NCI-H1694 (cell line): ENCODE data around the gene GFRA1.

Experiments
- DNase-seq: peaks from one replicate; lab custom pipeline; 2025; lab: John Stamatoyannopoulos, UW

GFRA1 gene

GRCh38 chr10:116126239-116126638 lies 146.8 kb downstream of the GFRA1 start:
- no peak for DNase-seq

- no peak for DNase-seq
These were observed 147.8 kb downstream of the GFRA1 start for GRCh38 chr10:116125180-116125579.

GRCh38 chr10:116124777-116125176 lies 148.2 kb downstream of the GFRA1 start:
- no peak for DNase-seq

DNA sequence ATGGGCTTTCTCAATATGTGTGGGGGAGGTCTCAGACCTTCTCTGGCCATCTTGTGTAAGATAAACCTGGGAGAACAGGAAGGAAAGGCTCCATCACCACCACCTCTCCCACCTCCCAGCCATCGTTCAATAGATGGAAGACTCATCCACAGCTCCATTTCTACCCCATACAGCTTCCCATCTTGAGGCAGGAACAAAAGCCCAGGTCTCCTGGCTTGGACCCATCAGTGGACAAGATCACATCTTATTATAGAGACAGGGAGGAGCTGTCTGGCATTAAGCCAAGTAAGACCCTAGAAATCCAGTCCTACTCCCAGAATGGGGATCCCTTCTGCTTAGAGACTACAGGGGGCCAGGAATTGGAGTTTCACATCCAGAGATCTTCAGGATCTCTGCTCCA lies 150.3 kb downstream of the GFRA1 start:
- no peak for DNase-seq

DNA sequence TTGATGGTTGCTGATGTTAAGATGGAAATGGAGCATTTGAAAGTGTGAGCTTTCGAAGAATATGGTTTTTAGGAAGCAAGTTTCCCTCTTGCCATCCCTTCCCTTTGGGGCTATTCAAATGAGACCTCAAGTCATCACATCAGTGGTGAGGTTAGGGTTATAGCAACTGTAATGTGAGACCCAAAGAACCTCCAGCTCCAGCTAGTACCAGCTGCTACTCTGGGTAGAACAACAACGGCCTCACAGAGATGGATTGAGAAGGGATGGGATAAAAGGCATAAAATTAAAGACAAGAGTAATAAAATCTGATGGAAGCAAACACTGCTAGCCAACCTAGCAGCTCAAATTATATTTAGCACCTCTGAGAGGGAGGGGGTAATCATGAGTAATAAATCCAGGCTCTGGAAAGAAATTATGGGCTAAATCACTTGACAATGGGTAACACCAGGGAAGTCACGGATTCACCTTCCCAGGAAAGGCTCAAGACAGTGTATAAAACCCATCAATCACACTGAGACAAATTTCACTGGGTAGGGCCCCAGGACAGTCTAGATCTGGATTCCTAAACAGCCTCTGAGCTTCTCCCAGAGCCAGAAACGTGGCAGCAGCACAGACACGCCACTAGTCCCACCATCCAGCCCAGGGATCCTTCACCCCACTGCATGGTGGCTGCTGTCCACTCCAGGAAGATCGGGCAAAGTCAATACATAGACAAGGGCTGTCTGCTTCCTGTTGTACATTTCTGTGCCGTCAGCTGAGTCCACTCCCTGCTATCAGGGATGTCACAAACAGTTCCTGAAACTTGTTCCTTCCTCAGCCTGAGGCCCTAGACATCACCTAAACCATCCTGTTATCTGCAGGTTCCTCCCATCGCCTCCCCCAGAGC lies 151.1 kb downstream of the GFRA1 start:
- DNase-seq = no peak

- no peak for DNase-seq
These were observed 152.1 kb downstream of the GFRA1 start for GRCh38 chr10:116120688-116121455.

DNA sequence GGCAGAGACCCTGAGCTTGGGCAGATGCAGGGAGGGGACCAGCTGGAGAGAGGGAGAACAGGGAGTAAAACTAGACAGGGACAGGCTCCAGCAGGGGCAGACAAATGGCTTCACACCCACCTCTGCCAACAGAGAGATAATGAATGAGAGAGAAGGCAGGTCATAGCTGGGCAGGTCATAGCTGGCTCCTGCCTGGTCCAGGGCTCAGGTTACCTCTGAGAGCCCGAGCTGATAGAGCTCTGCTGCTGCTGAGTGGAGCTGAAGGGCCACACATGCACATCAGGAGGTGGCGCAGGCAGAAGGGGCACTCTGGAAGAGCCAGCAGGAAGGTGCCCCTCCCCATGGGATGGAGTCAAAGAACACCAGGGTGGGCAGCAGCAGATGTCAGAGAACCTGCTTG lies 154.2 kb downstream of the GFRA1 start:
- no peak for DNase-seq

GRCh38 chr10:116115797-116116196 lies 157.2 kb downstream of the GFRA1 start:
- DNase-seq = no peak

- no peak for DNase-seq
These were observed 157.9 kb downstream of the GFRA1 start for GRCh38 chr10:116115036-116115641.

- DNase-seq = no peak
These were observed 159.1 kb downstream of the GFRA1 start for GRCh38 chr10:116113721-116114501.

DNA sequence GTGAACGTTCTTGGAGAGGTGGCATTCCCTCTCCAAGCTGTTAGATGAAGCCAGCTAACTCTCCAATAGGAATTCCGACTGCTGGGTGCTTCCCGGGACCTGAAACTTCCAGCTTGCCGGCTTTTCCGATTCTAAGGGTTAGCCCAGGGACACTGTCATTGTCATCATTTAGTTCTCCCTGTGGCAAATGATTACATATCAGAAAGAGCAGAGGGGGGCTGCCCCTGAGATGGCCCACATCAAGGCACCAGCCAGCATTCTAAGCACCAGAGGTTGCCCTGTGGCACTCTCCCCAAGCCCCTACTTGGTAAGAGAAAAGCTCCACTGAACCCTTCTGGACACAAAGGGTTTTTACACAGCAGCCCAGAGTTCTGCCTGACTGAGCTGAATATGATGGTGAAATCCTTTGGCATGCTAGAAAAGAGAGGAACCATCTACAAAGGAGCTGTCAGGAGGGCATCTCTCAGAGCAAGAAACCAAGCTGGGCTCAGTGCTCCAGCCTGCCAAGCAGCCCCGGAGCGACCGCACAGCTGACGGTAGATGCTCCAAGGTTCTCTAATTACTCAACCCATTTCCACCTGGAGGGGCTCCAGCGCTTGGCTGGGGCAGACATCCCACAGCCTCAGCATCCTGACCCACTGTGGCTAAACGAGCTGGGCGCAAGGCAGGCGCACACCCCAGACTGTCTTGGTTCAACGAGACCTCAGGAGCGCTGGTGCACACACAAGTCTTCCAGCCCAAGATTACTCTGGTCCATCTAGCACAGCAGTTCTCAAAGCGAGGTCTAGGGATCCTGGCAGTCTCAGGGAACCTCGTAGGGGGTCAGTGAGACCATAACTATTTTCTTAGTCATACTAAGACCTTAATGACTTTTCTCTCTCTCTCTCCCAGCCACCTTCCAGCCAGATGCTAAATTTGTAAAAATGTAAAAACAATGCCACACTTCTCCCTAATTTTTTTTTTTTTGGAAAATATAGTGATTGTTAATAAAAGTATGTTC lies 160.5 kb downstream of the GFRA1 start:
- no peak for DNase-seq

DNA sequence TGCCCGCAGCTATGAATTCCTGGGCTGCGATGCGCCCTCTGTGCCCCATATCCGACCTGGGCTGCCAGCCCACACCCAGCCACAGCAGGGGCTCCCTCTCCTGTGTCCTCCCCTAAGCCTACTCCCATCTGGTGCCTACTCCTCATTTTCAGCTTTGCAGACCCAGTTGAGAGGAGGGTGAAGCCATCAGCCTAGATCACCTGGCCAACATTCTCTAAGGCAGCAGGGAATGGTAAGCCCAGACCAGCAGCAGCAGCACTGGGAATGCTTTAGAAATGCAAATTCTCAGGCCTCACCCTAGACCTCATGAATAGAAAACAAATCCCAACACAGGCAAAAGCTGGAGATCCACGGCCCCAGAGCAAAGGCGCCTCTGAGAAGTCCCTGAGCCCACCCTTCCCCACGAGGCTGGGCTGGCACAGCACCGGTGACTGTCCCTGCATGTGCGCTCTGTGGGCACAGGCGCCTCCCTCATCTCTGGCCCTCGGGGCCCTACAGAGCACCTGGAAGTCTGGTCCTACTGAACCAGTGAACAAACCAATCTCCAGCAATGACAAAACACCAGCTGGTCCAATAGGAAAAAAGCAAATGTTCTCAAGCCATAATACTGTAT lies 161.4 kb downstream of the GFRA1 start:
- DNase-seq = no peak

GRCh38 chr10:116110736-116111135 lies 162.3 kb downstream of the GFRA1 start:
- no peak for DNase-seq

- DNase-seq = no peak
These were observed 163.1 kb downstream of the GFRA1 start for GRCh38 chr10:116109881-116110280.

GRCh38 chr10:116109481-116109880 lies 163.5 kb downstream of the GFRA1 start:
- no peak for DNase-seq

DNA sequence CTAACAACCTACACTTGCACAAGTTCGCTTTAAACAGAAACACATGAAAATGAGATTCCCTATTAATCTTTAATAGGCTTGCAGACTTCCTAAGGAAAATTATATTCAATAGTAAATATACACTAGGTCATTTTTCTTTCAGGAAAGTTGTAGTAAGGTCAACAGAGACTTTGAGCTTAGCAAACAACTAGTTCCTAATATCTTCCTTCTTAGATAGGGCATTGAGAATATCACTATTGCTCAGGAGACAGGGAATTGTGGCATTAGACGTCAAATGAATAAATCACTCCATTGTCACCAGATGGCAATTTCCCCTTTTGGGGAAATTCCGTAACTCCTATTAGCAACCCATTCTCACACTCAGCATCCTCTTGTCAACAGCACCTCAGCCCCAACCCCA lies 164.9 kb downstream of the GFRA1 start:
- no peak for DNase-seq

DNA sequence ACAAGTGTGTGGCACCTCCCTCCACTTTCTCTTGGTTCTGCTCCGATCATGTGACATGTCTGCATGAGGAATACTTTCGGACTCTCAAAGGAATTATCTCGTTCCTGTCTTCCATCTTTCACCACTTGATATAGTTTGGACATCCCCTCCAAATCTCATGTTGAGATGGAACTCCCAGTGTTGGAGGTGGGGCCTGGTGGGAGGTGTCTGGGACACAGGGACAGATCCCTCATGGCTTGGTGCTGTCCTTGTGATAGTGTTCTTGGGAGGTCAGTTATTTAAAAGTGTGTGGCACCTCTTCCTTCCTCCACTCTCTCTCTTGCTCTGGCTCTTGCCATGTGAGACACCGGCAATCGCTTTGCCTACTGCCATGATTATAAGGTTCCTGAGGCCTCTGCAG lies 166.4 kb downstream of the GFRA1 start:
- DNase-seq = no peak

- no peak for DNase-seq
These were observed 167.7 kb downstream of the GFRA1 start for GRCh38 chr10:116105264-116105663.

DNA sequence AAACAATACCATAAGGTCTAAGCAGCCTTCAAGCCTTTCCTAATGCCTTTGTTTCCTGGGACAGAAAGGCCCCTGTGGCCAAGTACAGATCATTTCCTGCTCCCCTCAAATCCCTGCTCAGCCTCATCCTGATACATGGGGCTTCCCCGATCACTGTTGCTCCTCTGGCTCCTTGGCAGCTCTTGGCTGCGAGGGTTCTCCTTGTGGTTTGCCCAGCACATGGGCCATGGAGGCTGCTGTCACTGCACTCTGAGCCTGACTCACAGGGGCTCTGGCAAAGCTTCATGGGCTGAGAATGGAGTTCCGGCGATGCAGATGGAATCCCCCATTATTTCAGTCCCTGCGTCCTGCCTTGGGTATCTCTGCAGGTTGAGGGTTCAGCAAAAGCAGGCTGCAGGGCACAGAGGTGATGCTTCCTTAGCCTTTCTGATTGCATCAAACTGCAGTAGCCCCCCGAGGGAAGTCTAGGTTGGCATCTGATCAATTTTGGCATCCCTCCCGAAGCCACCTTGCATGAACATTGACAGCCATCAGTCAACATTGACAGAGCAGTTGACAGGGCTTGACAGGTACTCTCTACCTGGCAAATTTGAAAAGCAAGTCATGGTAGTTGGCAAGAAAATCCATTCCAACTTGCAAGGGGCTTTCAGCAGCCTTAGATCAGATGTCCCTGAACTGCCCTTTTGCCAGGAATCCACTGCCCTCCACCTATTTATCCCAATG lies 168.6 kb downstream of the GFRA1 start:
- no peak for DNase-seq

DNA sequence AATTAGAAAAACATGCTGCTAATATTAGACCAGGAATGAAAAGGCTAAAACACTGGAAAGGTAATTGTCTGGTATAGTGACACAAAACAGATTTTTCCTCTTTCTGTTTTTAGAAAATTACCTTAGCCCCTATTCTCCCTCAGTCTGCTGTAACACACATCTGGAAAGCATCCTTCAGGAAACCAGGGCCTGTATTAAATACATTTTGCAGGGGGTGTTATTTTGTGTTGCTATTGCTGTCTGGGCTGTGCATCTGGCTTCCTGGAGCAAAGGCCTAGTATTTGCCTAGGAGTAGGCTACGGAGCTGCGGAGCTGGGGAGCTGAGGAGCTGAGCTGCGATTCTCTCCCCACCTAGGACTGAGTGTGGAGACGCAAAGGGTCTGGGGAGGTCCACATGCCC lies 169.3 kb downstream of the GFRA1 start:
- no peak for DNase-seq
